ENCODE results near the gene MAP3K19.
A peak's percentile ranks its signal among the peaks of the same experiment; 100 is the strongest.

Gene MAP3K19

GRCh38 chr2:135010200-135010942, 36.9 kb downstream of the MAP3K19 start:
- no peak overlapping the region for H2AK5ac ChIP-seq (ENCODE audit: low read length)

GRCh38 chr2:135009339-135009738, 37.9 kb downstream of the MAP3K19 start:
- Histone ChIP-seq H2AK5ac (ENCODE audit: low read length) (no peak overlapping the region), H3K9ac (ENCODE audit: low read length) (no peak overlapping the region), H3K79me1 (ENCODE audit: low read length) (no peaks in the 10 kb centered on the region), H3K56ac (ENCODE audit: low read length) (no peak overlapping the region), H4K8ac (ENCODE audit: low read depth, low read length) (no peak overlapping the region), H4K5ac (ENCODE audit: low read length) (no peak overlapping the region), H3K79me2 (ENCODE audit: control insufficient read depth, insufficient read depth, low read length) (no peaks in the 10 kb centered on the region), H3K27me3 (ENCODE audit: insufficient read depth, low read length, poor library complexity) (no peaks in the 10 kb centered on the region), H3K4me3 (ENCODE audit: low read length) (no peak overlapping the region), H3K4me2 (ENCODE audit: low read length) (no peak overlapping the region), H3K27ac (ENCODE audit: low read depth, low read length) (no peak overlapping the region), H2BK5ac (ENCODE audit: low read length) (no peak overlapping the region), H3K18ac (ENCODE audit: low read length) (no peak overlapping the region), H3K4ac (ENCODE audit: low read depth, low read length) (no peak overlapping the region), H3K4me1 (ENCODE audit: control insufficient read depth, low read depth, low read length) (no peaks in the 10 kb centered on the region), H2BK15ac (replicated peaks; ENCODE audit: low read depth) (no peak overlapping the region), H3K36me3 (ENCODE audit: control insufficient read depth, insufficient read depth, low read length) (no peaks in the 10 kb centered on the region), H3K23ac (ENCODE audit: low read length) (no peak overlapping the region), H2BK120ac (ENCODE audit: low read depth, low read length) (no peak overlapping the region)
- no CpG with 5 or more reads among the region's 1 CpG for WGBS (ENCODE audit: extremely low coverage, insufficient coverage, low lambda C conversion rate)
- no peak for DNase-seq

More at GRCh38 chr2:135010200-135010942, 36.9 kb downstream of the MAP3K19 start:
- no peak overlapping the region for H4K5ac ChIP-seq (ENCODE audit: low read length)
- H3K56ac ChIP-seq (ENCODE audit: low read length): no peak overlapping the region
- no peak overlapping the region for H3K4ac ChIP-seq (ENCODE audit: low read depth, low read length)
- no peak overlapping the region for H3K27ac ChIP-seq (ENCODE audit: low read depth, low read length)
- H3K4me2 ChIP-seq (ENCODE audit: low read length): no peak overlapping the region
- H3K79me2 ChIP-seq (ENCODE audit: control insufficient read depth, insufficient read depth, low read length): no peaks in the 10 kb centered on the region
- H3K23ac ChIP-seq (ENCODE audit: low read length): no peak overlapping the region
- H3K4me1 ChIP-seq (ENCODE audit: control insufficient read depth, low read depth, low read length): no peaks in the 10 kb centered on the region
- no peaks in the 10 kb centered on the region for H3K36me3 ChIP-seq (ENCODE audit: control insufficient read depth, insufficient read depth, low read length)
- no peak overlapping the region for H2BK5ac ChIP-seq (ENCODE audit: low read length)
- WGBS (ENCODE audit: extremely low coverage, insufficient coverage, low lambda C conversion rate): no CpG with 5 or more reads among the region's 10 CpGs
- H3K9ac ChIP-seq (ENCODE audit: low read length): no peak overlapping the region
- no peak for DNase-seq
- no peaks in the 10 kb centered on the region for H3K27me3 ChIP-seq (ENCODE audit: insufficient read depth, low read length, poor library complexity)
- no peak overlapping the region for H4K8ac ChIP-seq (ENCODE audit: low read depth, low read length)
- H2BK120ac ChIP-seq (ENCODE audit: low read depth, low read length): no peak overlapping the region
- no peaks in the 10 kb centered on the region for H3K79me1 ChIP-seq (ENCODE audit: low read length)
- no peak overlapping the region for H2BK15ac ChIP-seq (replicated peaks; ENCODE audit: low read depth)
- no peak overlapping the region for H3K4me3 ChIP-seq (ENCODE audit: low read length)
- H3K18ac ChIP-seq (ENCODE audit: low read length): no peak overlapping the region

- no peaks in the 10 kb centered on the region for H3K36me3 ChIP-seq (ENCODE audit: control insufficient read depth, insufficient read depth, low read length)
- no peaks in the 10 kb centered on the region for H3K79me1 ChIP-seq (ENCODE audit: low read length)
- no peaks in the 10 kb centered on the region for H3K4me1 ChIP-seq (ENCODE audit: control insufficient read depth, low read depth, low read length)
- no peak overlapping the region for H3K27ac ChIP-seq (ENCODE audit: low read depth, low read length)
- H2BK120ac ChIP-seq (ENCODE audit: low read depth, low read length): no peak overlapping the region
- H3K4ac ChIP-seq (ENCODE audit: low read depth, low read length): no peak overlapping the region
- WGBS (ENCODE audit: extremely low coverage, insufficient coverage, low lambda C conversion rate): no CpG with 5 or more reads among the region's 3 CpGs
- H3K4me2 ChIP-seq (ENCODE audit: low read length): no peak overlapping the region
- no peak overlapping the region for H2BK15ac ChIP-seq (replicated peaks; ENCODE audit: low read depth)
- no peak overlapping the region for H2AK5ac ChIP-seq (ENCODE audit: low read length)
- DNase-seq: no peak
- no peak overlapping the region for H2BK5ac ChIP-seq (ENCODE audit: low read length)
- H3K79me2 ChIP-seq (ENCODE audit: control insufficient read depth, insufficient read depth, low read length): no peaks in the 10 kb centered on the region
- no peak overlapping the region for H3K18ac ChIP-seq (ENCODE audit: low read length)
- no peak overlapping the region for H4K5ac ChIP-seq (ENCODE audit: low read length)
- H3K4me3 ChIP-seq (ENCODE audit: low read length): no peak overlapping the region
- H3K56ac ChIP-seq (ENCODE audit: low read length): no peak overlapping the region
- H4K8ac ChIP-seq (ENCODE audit: low read depth, low read length): no peak overlapping the region
- H3K27me3 ChIP-seq (ENCODE audit: insufficient read depth, low read length, poor library complexity): no peaks in the 10 kb centered on the region
- no peak overlapping the region for H3K23ac ChIP-seq (ENCODE audit: low read length)
- H3K9ac ChIP-seq (ENCODE audit: low read length): no peak overlapping the region
Measured at GRCh38 chr2:135005753-135006152, 41.5 kb downstream of the MAP3K19 start.

GRCh38 chr2:135004005-135004746, 43.1 kb downstream of the MAP3K19 start:
- Histone ChIP-seq H2BK5ac (ENCODE audit: low read length) (no peak overlapping the region), H4K5ac (ENCODE audit: low read length) (no peak overlapping the region), H3K27me3 (ENCODE audit: insufficient read depth, low read length, poor library complexity) (no peaks in the 10 kb centered on the region), H3K4me2 (ENCODE audit: low read length) (no peak overlapping the region), H4K8ac (ENCODE audit: low read depth, low read length) (no peak overlapping the region), H3K4ac (ENCODE audit: low read depth, low read length) (no peak overlapping the region), H2BK15ac (replicated peaks; ENCODE audit: low read depth) (no peak overlapping the region), H3K36me3 (ENCODE audit: control insufficient read depth, insufficient read depth, low read length) (no peaks in the 10 kb centered on the region), H3K4me1 (ENCODE audit: control insufficient read depth, low read depth, low read length) (no peaks in the 10 kb centered on the region), H3K56ac (ENCODE audit: low read length) (no peak overlapping the region), H3K4me3 (ENCODE audit: low read length) (no peak overlapping the region), H3K79me2 (ENCODE audit: control insufficient read depth, insufficient read depth, low read length) (no peaks in the 10 kb centered on the region), H3K79me1 (ENCODE audit: low read length) (no peaks in the 10 kb centered on the region), H2AK5ac (ENCODE audit: low read length) (no peak overlapping the region), H3K27ac (ENCODE audit: low read depth, low read length) (no peak overlapping the region), H3K9ac (ENCODE audit: low read length) (no peak overlapping the region), H2BK120ac (ENCODE audit: low read depth, low read length) (no peak overlapping the region), H3K18ac (ENCODE audit: low read length) (no peak overlapping the region), H3K23ac (ENCODE audit: low read length) (no peak overlapping the region)
- WGBS (ENCODE audit: extremely low coverage, insufficient coverage, low lambda C conversion rate): no CpG with 5 or more reads among the region's 17 CpGs
- DNase-seq: peak; percentile 75

GRCh38 chr2:135002836-135003235, 44.4 kb downstream of the MAP3K19 start:
- no peak overlapping the region for H2AK5ac ChIP-seq (ENCODE audit: low read length)
- no peak overlapping the region for H4K5ac ChIP-seq (ENCODE audit: low read length)
- H3K4me1 ChIP-seq (ENCODE audit: control insufficient read depth, low read depth, low read length): no peaks in the 10 kb centered on the region
- H3K9ac ChIP-seq (ENCODE audit: low read length): no peak overlapping the region
- H3K79me2 ChIP-seq (ENCODE audit: control insufficient read depth, insufficient read depth, low read length): no peaks in the 10 kb centered on the region
- no peak overlapping the region for H3K4me2 ChIP-seq (ENCODE audit: low read length)
- H3K27me3 ChIP-seq (ENCODE audit: insufficient read depth, low read length, poor library complexity): no peaks in the 10 kb centered on the region
- H2BK15ac ChIP-seq (replicated peaks; ENCODE audit: low read depth): no peak overlapping the region
- no peak overlapping the region for H3K4ac ChIP-seq (ENCODE audit: low read depth, low read length)
- H2BK5ac ChIP-seq (ENCODE audit: low read length): no peak overlapping the region
- H3K56ac ChIP-seq (ENCODE audit: low read length): no peak overlapping the region
- no peak overlapping the region for H3K23ac ChIP-seq (ENCODE audit: low read length)
- no peak for DNase-seq
- H3K18ac ChIP-seq (ENCODE audit: low read length): no peak overlapping the region
- no peaks in the 10 kb centered on the region for H3K79me1 ChIP-seq (ENCODE audit: low read length)
- no peak overlapping the region for H3K4me3 ChIP-seq (ENCODE audit: low read length)
- no CpG with 5 or more reads among the region's 4 CpGs for WGBS (ENCODE audit: extremely low coverage, insufficient coverage, low lambda C conversion rate)
- H3K27ac ChIP-seq (ENCODE audit: low read depth, low read length): no peak overlapping the region
- no peaks in the 10 kb centered on the region for H3K36me3 ChIP-seq (ENCODE audit: control insufficient read depth, insufficient read depth, low read length)
- no peak overlapping the region for H2BK120ac ChIP-seq (ENCODE audit: low read depth, low read length)
- no peak overlapping the region for H4K8ac ChIP-seq (ENCODE audit: low read depth, low read length)
